NCI-H2081 (cell line): Measurements from ENCODE around the gene MXRA5.
"Not testable (repeated sequence)": the region's sequence is repeated elsewhere in the genome, so short reads cannot be mapped to it uniquely, and the experiment has no call there.

Experiments
- DNase-seq, 2 experiments: peaks; one replicate each; lab custom pipeline; 2025; lab: John Stamatoyannopoulos, UW

The MXRA5 gene, protein sequence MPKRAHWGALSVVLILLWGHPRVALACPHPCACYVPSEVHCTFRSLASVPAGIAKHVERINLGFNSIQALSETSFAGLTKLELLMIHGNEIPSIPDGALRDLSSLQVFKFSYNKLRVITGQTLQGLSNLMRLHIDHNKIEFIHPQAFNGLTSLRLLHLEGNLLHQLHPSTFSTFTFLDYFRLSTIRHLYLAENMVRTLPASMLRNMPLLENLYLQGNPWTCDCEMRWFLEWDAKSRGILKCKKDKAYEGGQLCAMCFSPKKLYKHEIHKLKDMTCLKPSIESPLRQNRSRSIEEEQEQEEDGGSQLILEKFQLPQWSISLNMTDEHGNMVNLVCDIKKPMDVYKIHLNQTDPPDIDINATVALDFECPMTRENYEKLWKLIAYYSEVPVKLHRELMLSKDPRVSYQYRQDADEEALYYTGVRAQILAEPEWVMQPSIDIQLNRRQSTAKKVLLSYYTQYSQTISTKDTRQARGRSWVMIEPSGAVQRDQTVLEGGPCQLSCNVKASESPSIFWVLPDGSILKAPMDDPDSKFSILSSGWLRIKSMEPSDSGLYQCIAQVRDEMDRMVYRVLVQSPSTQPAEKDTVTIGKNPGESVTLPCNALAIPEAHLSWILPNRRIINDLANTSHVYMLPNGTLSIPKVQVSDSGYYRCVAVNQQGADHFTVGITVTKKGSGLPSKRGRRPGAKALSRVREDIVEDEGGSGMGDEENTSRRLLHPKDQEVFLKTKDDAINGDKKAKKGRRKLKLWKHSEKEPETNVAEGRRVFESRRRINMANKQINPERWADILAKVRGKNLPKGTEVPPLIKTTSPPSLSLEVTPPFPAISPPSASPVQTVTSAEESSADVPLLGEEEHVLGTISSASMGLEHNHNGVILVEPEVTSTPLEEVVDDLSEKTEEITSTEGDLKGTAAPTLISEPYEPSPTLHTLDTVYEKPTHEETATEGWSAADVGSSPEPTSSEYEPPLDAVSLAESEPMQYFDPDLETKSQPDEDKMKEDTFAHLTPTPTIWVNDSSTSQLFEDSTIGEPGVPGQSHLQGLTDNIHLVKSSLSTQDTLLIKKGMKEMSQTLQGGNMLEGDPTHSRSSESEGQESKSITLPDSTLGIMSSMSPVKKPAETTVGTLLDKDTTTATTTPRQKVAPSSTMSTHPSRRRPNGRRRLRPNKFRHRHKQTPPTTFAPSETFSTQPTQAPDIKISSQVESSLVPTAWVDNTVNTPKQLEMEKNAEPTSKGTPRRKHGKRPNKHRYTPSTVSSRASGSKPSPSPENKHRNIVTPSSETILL (N-terminal part only)

DNA sequence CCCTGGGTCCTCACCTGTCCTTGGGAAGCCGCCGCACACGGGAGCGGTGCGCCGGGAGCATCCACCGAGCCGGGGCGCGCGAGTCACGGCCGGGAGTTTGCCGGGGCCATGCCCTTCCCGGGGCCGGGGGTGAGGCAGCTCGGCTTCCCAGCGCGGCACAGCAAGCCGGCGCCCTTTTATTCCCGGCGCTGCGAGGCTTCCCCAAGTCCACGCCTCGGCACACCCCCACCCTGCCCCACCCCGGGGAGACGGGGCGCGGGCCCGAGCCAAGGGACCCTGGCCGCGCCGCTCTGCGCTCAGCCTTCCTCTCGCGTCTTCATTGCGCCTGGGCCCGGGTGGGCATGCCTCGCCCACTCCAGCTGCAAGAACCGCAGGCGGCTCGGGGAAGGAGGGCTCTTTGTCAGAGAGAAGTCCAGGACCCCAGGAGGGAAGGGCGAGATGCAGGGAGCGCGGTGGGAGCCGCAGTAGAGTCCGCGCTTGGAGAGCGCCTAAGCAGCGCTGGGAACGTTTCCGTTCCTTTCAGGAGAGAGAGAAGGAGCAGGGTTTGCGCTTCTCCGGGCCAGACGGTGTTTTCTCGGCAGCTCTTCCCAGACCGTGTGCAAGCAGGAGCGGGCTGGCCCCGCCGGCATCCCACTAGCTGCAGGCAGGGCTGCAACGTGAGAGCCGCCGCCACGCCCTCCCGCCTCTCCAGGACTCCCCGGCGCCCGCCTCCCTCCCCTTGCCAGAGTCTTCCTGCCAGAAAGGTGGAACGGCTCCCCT, at the start of gene MXRA5:
Gene MXRA5 (minus strand): TSS at position 152 of the 759 bp plus-strand sequence. CDS start 2,819 bp downstream, outside the sequence.
- DNase-seq, result no peak

GRCh38 chrX:3393581-3394111, 47.2 kb upstream of the MXRA5 start:
- peak; percentile 12 to 42 for DNase-seq

DNA sequence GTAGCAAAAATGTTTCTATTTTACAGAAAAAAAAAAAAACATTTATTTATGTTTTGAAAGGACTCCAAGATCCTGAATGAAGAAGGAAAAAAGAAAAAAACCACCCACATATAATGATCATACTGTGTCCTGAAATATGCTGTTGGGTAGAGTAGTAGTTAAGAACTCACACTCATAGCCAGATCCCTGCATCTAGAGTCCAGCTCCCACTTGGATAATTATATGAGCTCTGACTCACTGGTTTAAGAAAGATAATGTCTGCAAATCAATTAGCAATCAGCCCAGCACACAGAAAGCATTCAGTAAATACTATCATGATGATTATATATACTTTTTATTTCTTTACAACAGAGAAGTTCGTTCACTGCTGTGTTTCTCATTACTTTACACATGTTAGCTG, 46.7 kb upstream of the MXRA5 start:
- DNase-seq, result no peak

GRCh38 chrX:3388457-3388856, 42.0 kb upstream of the MXRA5 start:
- DNase-seq, result no peak

- DNase-seq, result no peak
Observed at GRCh38 chrX:3384327-3384726, 37.9 kb upstream of the MXRA5 start.

DNA sequence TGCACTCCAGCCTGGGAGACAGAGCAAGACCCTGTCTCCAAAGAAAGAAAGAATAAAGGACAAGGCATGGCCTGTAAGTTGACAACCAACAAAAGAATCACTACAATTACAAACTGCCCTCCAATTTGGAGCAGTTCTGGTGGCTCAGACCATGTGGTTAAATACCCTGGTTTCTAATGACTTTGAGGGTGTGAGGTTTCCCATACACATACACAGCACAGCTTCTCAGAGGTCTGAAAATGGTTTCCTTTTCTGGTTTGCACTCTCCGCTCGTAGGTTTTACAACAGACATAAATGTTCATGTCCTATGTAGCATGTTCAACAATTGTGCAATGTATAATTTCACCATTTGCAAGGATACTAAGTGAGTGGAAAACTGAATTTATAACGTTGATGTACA, 34.2 kb upstream of the MXRA5 start:
- no peak for DNase-seq

DNA sequence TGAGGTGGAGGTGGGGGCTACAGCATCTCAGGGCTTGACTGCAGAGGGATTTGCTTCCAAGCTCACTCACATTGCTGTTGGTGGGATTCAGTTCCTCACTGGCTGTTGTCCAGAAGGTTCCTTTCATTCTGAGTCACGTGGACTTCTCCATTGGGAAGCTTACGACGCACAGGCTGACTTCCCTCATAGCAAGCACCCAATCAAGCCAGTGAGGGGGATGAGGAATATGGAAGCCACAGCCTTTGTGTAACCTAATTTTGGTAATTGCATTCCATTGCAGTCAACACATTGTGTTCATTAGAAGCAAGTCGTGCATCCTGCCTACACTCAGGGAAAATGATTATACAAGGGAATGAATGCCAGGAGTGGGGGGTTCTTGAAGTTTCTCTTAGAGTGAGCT, 32.7 kb upstream of the MXRA5 start:
- DNase-seq, result no peak

DNA sequence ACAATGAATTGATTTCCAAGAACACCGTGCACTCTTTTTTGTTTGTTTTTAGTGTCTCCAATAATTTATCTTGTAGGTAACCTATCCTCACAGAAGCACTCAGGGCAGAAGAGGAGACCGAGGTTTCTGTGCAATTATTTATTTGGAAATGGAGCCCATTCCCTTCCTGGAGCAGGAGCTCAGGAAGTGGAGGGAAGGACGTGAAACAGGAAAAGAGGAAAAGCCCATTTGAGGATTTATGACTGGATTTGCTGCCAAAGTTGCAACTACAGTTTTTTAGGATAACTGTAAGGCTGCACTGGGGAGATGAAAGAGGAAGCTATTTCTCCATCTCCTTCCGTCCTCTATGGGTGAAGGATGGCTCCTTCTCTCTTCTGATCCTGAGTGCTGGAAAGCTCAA, 31.7 kb upstream of the MXRA5 start:
- DNase-seq, result no peak

DNA sequence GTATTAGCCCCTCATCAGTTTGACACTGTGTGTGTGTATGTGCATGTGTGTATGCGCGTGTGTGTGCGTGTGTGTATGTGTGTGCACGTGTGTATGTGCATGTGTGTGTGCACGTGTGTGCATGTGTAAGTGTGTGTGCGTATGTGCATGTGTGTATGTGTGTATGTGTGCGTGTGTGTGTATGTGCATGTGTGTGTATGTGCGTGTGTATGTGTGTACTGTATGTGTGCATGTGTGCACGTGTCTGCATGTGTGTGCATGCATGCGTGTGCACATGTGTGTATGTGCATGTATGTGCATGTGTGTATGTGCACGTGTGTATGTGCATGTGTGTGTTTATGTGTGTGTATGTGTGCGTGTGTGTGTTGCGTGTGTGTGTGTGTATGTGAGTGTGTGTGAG, 31.1 kb upstream of the MXRA5 start:
- no peak for DNase-seq

- DNase-seq, result not testable (repeated sequence)
Observed at GRCh38 chrX:3375878-3376508, 29.5 kb upstream of the MXRA5 start.

GRCh38 chrX:3374108-3374800, 27.8 kb upstream of the MXRA5 start:
- no peak for DNase-seq

DNA sequence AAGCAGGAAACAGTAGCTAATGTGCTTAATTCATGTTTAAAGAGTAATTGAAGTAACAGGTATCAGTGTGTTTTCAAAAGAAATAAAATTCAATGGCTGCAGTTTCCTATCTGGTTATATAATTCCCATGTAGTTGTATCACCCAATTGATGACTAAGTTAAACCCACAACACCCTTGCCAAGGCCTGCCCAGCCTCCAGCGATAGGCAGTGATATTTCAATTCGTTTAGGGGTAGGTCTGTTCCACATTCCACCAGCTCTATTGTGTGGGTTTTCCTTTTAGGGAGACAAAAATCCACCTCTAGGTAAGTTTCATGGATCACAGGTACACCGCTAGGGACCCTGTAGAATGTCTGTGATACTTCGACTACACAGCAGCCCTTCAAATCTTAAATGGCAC, 24.7 kb upstream of the MXRA5 start:
- DNase-seq, result no peak

GRCh38 chrX:3370656-3371055, 24.2 kb upstream of the MXRA5 start:
- no peak for DNase-seq

DNA sequence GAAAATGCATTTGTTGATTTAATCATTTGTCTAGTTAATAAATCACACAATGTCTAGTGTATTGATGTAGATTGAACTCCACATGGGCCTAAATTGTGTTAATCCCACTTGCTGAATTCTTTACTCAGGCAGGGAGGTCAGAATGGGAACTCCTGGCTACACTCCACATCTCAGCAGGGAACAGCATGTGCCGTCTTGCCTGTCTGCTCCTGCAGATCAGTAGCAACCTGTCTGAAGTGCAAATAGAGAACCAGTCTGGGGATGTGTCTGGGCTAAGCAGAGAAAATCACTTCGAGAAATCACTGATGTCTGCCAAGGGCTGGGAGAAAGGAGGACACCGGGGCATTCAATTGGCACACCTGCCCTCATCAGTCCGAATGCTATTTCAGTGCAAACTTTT, 16.5 kb upstream of the MXRA5 start:
- peak; percentile 13 to 44 for DNase-seq

DNA sequence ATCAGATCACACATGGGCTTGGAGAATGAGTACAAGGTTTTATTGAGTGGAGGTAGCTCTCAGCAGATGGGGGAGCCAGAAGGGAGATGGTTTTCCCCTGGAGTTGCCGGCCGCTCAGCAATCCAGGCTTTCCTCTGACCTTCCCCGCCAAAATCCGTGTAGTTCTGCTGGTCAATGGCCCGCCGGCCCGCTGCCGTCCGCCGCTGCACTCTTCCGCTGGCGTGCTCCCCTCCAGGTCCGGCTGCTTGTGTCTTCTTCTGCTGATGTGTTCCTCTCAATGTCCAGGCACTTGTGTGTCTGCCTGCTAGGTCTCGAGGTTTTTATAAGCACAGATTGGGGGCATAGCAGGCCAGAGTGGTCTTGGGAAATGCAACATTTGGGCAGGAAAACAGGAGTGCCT, 14.4 kb upstream of the MXRA5 start:
- DNase-seq, result no peak

- not testable (repeated sequence) for DNase-seq
Observed at GRCh38 chrX:3352741-3353140, 6.3 kb upstream of the MXRA5 start.

DNA sequence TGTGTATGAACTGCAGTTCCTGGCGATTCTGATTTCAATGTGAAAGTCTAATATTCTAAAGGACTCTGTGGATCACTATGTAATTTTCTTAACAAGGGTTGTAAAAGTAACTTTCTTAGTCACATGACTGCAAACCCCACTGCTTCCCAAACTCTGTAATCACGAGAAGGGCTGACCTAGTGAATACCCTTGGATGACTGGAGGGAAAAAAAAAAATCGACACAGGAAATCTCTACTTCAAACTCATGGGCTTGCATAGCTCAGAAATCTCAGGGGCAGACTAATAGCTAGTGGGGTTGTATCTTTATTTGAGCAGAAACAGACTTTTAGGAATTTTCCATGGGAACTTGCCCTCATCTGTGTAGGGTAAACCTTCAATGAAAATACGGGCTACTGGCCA, 4.8 kb upstream of the MXRA5 start:
- no peak for DNase-seq

DNA sequence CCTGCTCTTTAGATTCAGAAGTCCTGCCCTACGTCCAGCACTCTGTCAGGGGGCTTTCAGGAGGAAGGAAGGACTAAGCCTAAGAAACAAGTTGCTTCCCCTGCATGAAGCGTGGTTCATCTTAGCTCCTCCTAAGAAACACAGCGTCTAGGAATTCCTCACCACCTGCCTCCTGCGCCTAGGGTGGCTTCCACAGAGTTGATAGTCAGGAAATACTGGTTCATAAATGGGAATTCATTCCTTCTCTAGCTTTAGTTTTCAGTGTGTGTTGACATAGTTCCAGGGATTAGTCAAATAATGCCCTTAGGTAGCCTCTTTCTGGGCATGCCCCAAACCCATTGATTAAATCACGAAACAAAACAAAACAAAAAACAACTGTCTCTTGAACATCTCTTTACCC, 1.7 kb upstream of the MXRA5 start:
- DNase-seq, result no peak

- DNase-seq, result no peak
Observed at GRCh38 chrX:3345281-3346191, 916 bp downstream of the MXRA5 start.
